GM18861 (cell line): Measurements from ENCODE around the gene GPR108.

Experiments used
- ATAC-seq: cut with Tn5 transposase; IDR thresholded peaks from one replicate; pipeline ENCODE4 v1.9.1; 2021; ENCODE audit not compliant: unreplicated experiment

The GPR108 gene

GRCh38 chr19:6708346-6708745 is 29.0 kb downstream of the GPR108 start:
- ATAC-seq, result no peak

DNA sequence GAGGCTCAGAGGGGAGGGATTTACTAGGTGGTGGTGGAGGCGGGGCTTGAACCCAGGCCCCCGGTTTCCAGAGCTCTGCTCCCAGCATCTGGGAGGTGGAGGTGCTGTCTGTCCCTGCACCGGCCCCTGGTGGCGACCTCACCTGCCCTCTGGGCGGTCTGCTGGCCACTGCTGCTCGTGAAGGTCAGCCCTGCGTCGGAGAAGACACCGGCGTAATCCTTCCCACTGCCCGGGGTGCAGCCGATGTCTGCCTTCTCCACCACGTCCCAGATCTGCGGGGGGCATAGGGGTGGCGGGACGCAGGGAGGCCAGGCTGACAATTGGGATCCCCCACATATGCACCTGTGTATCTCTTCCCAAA is 29.7 kb downstream of the GPR108 start:
- no peak for ATAC-seq

- ATAC-seq, result no peak
These were observed 30.2 kb downstream of the GPR108 start for GRCh38 chr19:6707011-6707657.

DNA sequence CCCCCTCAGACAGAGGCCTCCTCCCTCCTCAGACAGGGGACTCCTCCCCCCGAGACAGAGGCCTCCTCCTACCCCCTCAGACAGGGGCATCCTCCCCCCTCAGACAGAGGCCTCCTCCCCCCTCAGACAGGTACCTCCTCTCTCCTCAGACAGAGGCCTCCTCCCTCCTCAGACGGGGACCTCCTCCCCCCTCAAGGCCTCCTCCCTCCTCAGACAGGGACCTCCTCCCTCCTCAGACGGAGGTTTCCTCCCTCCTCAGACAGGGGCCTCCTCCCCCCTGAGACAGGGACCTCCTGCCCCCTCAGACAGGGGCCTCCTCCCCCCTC is 30.8 kb downstream of the GPR108 start:
- no peak for ATAC-seq

DNA sequence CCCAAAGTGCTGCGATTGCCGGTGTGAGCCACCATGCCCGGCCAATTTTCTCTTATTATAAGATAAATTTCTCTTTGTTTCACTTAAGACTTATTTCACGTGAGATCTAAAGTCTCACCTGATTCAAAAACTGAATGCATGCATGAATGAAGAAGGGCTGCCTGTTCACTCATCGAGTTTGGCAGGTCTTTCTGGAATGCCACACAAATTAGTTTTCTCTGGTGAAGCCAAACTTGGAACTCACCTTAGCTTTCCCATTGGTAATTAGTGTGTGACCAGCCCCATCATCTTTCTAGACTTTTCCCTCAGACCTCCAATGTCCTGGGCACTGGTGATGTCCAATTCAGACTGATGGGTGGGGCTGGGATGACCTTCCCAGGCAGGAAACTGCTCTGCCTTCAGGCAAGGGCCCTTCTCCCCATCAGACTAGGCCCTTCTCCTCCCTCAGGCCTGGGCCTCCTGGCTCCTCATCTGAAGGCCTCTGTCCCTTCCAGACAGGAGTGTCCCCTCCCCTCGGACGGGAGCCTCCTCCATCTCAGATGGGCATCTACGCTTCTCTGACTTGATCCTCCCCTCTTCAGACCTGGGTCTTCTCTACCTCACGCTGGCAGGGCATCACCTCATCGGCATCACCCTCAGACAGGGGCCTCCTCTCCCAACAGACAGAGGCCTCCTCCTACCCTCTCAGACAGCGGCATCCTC is 31.3 kb downstream of the GPR108 start:
- ATAC-seq, result no peak

DNA sequence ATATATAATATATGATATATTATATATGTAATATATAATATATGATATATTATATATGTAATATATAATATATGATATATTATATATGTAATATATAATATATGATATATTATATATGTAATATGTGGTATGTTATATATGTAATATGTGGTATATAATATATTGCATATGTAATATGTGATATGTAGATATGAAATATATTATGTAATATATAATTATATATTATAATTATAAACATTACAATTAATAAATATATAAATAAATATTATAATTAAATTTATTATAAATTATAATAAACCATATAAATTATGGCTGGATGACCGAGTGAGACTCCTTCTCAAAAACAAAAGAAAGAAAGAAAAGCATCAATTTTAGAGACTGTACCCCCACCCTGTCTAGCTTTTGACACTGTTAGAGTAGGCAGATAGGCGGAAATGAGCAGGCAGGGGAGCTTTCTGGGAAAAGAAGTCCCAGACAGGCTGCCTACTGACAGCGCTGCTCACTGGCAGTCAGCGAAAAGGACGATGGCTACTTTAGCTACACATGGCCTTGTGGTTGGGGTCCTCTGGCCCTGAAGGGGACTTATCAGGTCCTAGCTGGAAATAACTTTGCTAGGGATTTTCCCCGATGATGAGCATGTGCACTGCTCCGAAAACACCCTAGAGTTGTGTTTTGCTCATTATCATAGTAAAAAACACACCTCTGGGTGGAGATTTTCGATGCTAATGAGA is 36.6 kb downstream of the GPR108 start:
- ATAC-seq, result no peak

DNA sequence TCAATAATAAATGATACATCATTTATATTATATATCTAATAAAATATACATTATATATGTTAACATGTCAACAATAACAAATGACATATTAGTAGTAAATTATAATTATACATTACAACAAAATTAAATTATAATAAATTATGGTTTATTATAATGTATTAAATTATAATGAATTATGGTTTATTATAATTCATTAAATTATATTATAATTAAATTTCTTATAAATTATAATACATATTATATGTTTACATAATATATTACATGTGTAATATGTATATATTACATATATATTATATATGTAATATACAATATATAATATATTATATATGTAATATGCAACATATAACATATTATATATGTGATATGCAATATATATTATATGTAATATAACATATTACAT is 37.4 kb downstream of the GPR108 start:
- ATAC-seq, result no peak

DNA sequence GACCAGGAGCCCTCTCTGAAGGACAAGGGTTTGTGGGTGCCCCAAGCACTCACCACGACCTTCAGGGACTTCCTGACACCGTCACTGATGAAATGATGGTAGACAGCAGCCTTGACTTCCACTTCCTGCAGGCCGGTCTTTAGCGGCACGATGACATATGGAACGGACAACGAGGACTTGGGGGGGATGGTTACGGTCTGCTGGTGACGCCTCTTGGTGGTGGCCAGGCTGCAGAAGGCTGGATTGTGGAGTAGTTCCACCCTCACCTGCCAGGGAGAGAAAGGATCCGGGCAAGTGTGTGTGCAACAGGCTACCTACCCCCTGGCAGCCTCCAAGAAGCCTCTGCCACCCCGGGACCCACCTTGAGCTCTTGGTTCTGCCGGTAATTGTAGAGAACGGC is 40.1 kb downstream of the GPR108 start:
- no peak for ATAC-seq

DNA sequence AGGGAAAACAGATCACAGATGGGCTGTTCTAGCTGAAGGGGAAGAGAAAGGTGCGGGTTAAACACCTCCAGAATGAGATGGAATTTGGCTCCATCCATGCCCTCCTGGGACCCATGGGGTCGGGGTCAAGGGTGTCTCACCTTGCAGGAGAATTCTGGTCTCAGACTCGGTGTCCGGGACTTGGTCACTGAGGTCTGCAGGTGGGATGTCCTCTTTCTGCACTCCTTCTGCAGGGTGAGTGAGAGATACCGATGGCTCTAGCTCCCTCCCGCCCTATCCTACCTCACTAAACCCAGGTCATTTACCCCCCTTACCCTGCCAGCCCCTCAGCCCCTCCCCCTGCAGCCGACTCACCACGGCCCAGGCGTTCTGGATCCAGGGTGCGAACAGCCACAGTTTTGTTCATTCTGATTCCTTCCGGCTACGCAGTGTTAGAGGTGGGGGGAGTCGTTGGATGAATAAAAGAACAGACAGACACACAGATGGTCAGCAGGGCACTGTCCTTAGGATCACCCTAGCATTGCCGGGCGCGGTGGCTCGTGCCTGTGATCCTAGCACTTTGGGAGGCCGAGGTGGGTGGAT is 41.0 kb downstream of the GPR108 start:
- ATAC-seq, result no peak

DNA sequence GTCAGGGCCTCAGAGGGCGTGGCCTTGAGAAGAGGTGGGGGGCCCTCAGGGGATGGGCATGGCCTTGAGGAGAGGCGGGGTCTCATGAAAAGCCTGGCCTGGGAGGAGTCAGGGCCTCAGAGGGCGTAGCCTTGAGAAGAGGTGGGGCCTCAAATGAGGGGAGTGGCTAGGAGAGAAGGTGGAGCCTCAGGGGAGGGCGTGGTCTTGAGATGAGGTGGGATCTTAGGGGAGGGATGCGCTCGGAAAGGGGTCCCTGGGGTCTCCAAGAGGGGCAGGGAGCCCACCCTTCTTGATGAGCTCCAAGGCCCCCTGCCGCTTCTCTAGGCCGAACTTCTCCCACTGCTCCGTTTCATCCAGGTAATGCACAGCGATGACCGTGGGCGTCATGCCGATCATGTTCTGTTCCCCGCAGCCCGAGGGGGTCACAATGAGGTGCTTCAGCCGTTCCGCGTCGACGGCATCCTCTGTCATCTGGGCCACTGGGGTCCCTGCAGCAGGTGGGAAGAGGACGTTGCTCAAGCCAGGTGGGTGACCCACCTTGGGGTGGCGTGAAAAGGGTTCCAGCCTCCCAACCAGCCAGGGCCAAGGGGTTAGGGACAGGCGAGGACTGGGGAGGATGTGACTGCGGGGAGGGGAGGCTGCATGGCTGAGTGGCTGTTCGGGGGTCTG is 43.1 kb downstream of the GPR108 start:
- ATAC-seq, result no peak

- no peak for ATAC-seq
These were observed 43.7 kb downstream of the GPR108 start for GRCh38 chr19:6693681-6694080.

DNA sequence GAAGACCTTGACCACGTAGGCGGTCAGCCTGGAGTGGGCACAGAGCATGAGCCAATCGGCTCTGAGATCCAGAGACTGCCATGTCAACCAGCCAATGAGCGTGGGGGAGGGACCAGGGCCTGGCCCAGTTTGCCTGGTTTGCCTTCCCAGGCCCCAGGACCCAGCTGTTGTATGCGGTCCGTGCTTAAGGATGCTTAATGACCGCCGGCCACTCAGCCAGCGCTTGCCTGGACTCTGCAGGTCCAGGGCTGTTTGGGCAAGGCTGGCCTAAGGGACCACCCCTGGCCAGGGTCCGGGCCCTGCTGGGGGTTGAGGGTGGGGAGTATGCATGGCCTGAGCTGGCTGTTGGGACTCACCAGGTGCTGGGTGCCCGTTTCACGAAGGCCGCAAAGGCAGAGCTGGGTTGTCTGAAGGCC is 44.3 kb downstream of the GPR108 start:
- no peak for ATAC-seq

DNA sequence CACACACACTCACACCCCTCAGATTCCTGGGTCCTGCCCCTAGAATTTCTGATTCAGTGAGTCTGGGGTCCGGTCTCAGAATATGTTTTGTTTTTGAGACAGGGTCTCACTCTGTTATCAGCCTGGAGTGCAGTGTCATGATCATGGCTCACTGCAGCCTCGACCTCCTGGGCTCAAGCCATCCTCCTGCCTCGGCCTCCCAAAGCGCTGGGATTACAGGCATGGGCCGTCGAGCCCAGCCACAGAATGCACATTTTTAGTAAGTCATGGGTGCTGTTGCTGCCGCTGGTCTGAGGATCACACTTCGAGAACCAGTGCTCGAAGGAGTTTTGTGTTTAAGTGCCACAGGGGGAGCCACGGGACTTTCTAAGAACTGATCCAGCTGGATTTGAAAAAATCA is 45.4 kb downstream of the GPR108 start:
- ATAC-seq, result no peak

GRCh38 chr19:6691342-6691741 is 46.0 kb downstream of the GPR108 start:
- ATAC-seq, result no peak

GRCh38 chr19:6690160-6690885 is 47.1 kb downstream of the GPR108 start:
- no peak for ATAC-seq

- ATAC-seq, result no peak
These were observed 50.3 kb downstream of the GPR108 start for GRCh38 chr19:6687114-6687513.

- ATAC-seq, result no peak
These were observed 50.8 kb downstream of the GPR108 start for GRCh38 chr19:6686628-6686975.

GRCh38 chr19:6685962-6686627 is 51.3 kb downstream of the GPR108 start:
- no peak for ATAC-seq

GRCh38 chr19:6685482-6685881 is 51.9 kb downstream of the GPR108 start:
- ATAC-seq, result no peak

DNA sequence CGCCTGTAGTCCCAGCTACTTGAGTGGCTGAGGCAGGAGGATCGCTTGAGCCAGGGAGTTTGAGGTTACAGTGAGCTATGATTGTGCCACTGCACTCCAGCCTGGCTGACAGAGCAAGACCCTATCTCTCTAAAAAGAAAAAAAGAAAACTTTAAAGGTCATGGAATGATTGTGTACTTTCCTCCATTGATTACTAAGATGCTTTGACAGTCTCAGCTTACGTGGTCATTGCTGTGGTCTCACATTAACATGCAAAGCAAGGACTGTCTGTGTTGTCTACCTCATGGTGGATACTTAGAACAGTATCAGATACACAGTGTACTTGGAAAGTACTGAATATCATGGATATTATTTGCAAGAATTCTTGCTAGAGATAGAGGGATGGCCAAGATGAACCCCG is 53.4 kb downstream of the GPR108 start:
- ATAC-seq, result no peak
